Measurements from ENCODE around the gene HMCN1.

Gene HMCN1

GRCh38 chr1:185732951-185733350 is 1.2 kb upstream of the HMCN1 start:
- TF ChIP-seq CTCF (IDR thresholded peaks at IDR 0.05; ENCODE audit: low read depth, low read length), result no peak
- no peak for DNase-seq
- H3K27me3 ChIP-seq, result peaks cover 34% of the 10 kb centered on the region
- H3K4me1 ChIP-seq, result no peaks in the 10 kb centered on the region
- H3K4me3 ChIP-seq (ENCODE audit: low read depth, low read length), result no peak overlapping the region
- H3K36me3 ChIP-seq, result no peaks in the 10 kb centered on the region
- no peaks in the 10 kb centered on the region for H3K9me3 ChIP-seq

- Histone ChIP-seq H3K9me3 (no peaks in the 10 kb centered on the region), H3K27me3 (peaks cover 34% of the 10 kb centered on the region), H3K36me3 (no peaks in the 10 kb centered on the region), H3K4me3 (ENCODE audit: low read depth, low read length) (no peak overlapping the region), H3K4me1 (no peaks in the 10 kb centered on the region)
- DNase-seq, result no peak
- no peak for TF ChIP-seq CTCF (IDR thresholded peaks at IDR 0.05; ENCODE audit: low read depth, low read length)
Observed at GRCh38 chr1:185734929-185735700, 924 bp downstream of the HMCN1 start.

GRCh38 chr1:185735701-185736064 is 1.5 kb downstream of the HMCN1 start:
- no peak for TF ChIP-seq CTCF (IDR thresholded peaks at IDR 0.05; ENCODE audit: low read depth, low read length)
- no peak overlapping the region for H3K4me3 ChIP-seq (ENCODE audit: low read depth, low read length)
- no peak for DNase-seq
- H3K27me3 ChIP-seq, result peaks cover 34% of the 10 kb centered on the region
- H3K9me3 ChIP-seq, result no peaks in the 10 kb centered on the region
- no peaks in the 10 kb centered on the region for H3K36me3 ChIP-seq
- no peaks in the 10 kb centered on the region for H3K4me1 ChIP-seq

GRCh38 chr1:185739967-185740366 is 5.8 kb downstream of the HMCN1 start:
- H3K27me3 ChIP-seq, result peaks cover 9% of the 10 kb centered on the region

GRCh38 chr1:185741551-185741950 is 7.4 kb downstream of the HMCN1 start:
- H3K9me3 ChIP-seq, result no peaks in the 10 kb centered on the region
- DNase-seq, result no peak
- H3K4me3 ChIP-seq (ENCODE audit: low read depth, low read length), result no peak overlapping the region
- H3K4me1 ChIP-seq, result no peaks in the 10 kb centered on the region
- TF ChIP-seq CTCF (IDR thresholded peaks at IDR 0.05; ENCODE audit: low read depth, low read length), result no peak
- H3K36me3 ChIP-seq, result no peaks in the 10 kb centered on the region
- H3K27me3 ChIP-seq, result no peaks in the 10 kb centered on the region

More at GRCh38 chr1:185739967-185740366, 5.8 kb downstream of the HMCN1 start:
- Histone ChIP-seq H3K9me3 (no peaks in the 10 kb centered on the region), H3K4me1 (no peaks in the 10 kb centered on the region), H3K36me3 (no peaks in the 10 kb centered on the region), H3K4me3 (ENCODE audit: low read depth, low read length) (no peak overlapping the region)
- no peak for TF ChIP-seq CTCF (IDR thresholded peaks at IDR 0.05; ENCODE audit: low read depth, low read length)
- DNase-seq, result no peak

GRCh38 chr1:185742403-185742802 is 8.2 kb downstream of the HMCN1 start:
- Histone ChIP-seq H3K27me3 (no peaks in the 10 kb centered on the region), H3K9me3 (no peaks in the 10 kb centered on the region), H3K4me1 (no peaks in the 10 kb centered on the region), H3K36me3 (no peaks in the 10 kb centered on the region), H3K4me3 (ENCODE audit: low read depth, low read length) (no peak overlapping the region)
- no peak for TF ChIP-seq CTCF (IDR thresholded peaks at IDR 0.05; ENCODE audit: low read depth, low read length)
- no peak for DNase-seq

Measured in BE2C (cell line).